Measurements from ENCODE around the gene APOBEC3A. TPM values are rescaled to one million over a fixed set of nuclear protein-coding genes. Genes with fewer than 3 reads are reported as not detected.

The APOBEC3A gene
- total and polyA plus RNA-seq, 9 donors, result 0.10 to 1.2 (median 0.64) TPM; not detected in 4

DNA sequence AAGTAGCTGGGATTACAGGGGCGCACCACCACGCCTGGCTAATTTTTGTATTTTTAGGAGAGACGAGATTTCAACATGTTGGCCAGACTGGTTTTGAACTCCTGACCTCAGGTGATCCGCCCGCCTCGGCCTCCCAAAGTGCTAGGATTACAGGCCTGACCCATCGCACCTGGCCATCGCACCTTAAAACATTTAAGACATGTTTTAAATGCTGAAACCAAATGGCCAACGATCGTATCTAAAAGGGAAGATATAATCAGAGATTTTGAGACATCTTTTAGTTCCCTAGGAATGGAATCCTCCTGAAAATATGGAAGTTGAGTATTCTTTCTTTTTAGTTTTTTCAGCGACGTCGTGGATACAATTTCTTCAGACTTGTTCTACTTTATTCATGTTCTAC lies 21.8 kb upstream of the APOBEC3A start:
- Histone ChIP-seq H3K4me3 (no peak overlapping the region), H3K4me1 (ENCODE audit: insufficient read depth) (no peaks in the 10 kb centered on the region), H3K27ac (no peak overlapping the region), H3K9me3 (no peaks in the 10 kb centered on the region), H3K27me3 (no peaks in the 10 kb centered on the region), H3K36me3 (no peaks in the 10 kb centered on the region)
- TF ChIP-seq POLR2A (IDR thresholded peaks at IDR 0.05), result no peak
- no peak for TF ChIP-seq CTCF (IDR thresholded peaks at IDR 0.05)
- no peak for TF ChIP-seq EP300 (IDR thresholded peaks at IDR 0.05)
- DNase-seq, result peak in 1 of 5 donors; percentile 14
- intact Hi-C loops (cut with DNase I), result loop anchor here in 1 of 4 donors (5.0 kb wide), 1 partner anchor 53 kb away; no protein-coding TSS in a partner anchor
- 91 to 96% (median 94%) methylated on average over 13 of the region's 13 CpGs for WGBS, 3 donors

DNA sequence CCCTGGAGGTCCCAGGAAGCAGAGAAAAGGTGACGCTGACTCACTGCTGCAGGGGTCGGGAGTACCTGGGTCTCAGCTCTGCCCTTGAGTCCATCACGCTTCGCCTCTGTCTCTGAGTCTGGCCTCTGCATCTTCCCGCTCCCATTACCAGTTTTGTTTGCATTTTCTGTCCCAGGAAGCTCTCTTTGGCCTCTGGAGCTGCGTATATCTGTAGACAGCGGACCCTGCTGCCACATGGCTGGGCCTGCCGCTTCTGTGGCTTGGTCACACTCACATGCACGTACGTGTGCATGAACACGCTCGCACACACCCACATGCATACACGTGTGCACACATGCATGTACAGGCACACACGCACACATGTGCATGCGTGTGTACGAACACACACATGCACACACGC lies 20.8 kb upstream of the APOBEC3A start:
- Histone ChIP-seq H3K27ac (no peak overlapping the region), H3K4me1 (ENCODE audit: insufficient read depth) (no peaks in the 10 kb centered on the region), H3K27me3 (no peaks in the 10 kb centered on the region), H3K4me3 (no peak overlapping the region), H3K9me3 (no peaks in the 10 kb centered on the region), H3K36me3 (no peaks in the 10 kb centered on the region)
- intact Hi-C loops (cut with DNase I), result loop anchor here in 1 of 4 donors (5.0 kb wide), 1 partner anchor 54 kb away; no protein-coding TSS in a partner anchor
- TF ChIP-seq CTCF (IDR thresholded peaks at IDR 0.05) (no peak), POLR2A (IDR thresholded peaks at IDR 0.05) (no peak), EP300 (IDR thresholded peaks at IDR 0.05) (no peak)
- 72 to 91% (median 79%) methylated on average over 17 of the region's 17 CpGs for WGBS, 3 donors
- DNase-seq, result peak in 1 of 5 donors; percentile 12

- no peak for DNase-seq
- no peaks in the 10 kb centered on the region for H3K36me3 ChIP-seq
- H3K27ac ChIP-seq, result no peak overlapping the region
- no peaks in the 10 kb centered on the region for H3K4me1 ChIP-seq (ENCODE audit: insufficient read depth)
- intact Hi-C loops (cut with DNase I), result loop anchor here in 1 of 4 donors (5.0 kb wide), 1 partner anchor 55 kb away; no protein-coding TSS in a partner anchor
- 89 to 95% (median 91%) methylated on average over 4 of the region's 4 CpGs for WGBS, 3 donors
- no peaks in the 10 kb centered on the region for H3K9me3 ChIP-seq
- no peak overlapping the region for H3K4me3 ChIP-seq
- no peak for TF ChIP-seq POLR2A (IDR thresholded peaks at IDR 0.05)
- TF ChIP-seq CTCF (IDR thresholded peaks at IDR 0.05), result no peak
- TF ChIP-seq EP300 (IDR thresholded peaks at IDR 0.05), result no peak
- no peaks in the 10 kb centered on the region for H3K27me3 ChIP-seq
Observed at GRCh38 chr22:38937036-38937435, 20.4 kb upstream of the APOBEC3A start.

DNA sequence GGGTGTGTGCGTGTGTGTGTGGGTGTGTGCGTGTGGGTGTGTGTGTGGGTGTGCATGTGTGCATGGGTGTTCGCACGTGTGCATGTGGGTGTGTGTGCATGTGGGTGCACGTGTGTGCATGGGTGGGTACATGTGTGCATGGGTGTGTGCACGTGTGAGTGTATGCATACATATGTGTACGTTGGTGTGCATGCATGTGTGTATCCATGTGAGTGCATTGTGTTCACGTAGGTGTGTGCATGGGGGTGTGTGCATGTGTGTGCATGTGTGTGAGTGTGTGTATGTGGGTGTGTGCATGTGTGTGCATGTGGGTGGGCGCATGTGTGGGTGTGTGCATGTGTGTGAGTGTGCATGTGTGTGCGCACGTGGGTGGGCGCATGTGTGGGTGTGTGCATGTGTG lies 19.9 kb upstream of the APOBEC3A start:
- no peak for DNase-seq
- H3K27ac ChIP-seq, result no peak overlapping the region
- intact Hi-C loops (cut with DNase I), result loop anchor here in 1 of 4 donors (5.0 kb wide), 1 partner anchor 55 kb away; no protein-coding TSS in a partner anchor
- no peak overlapping the region for H3K4me3 ChIP-seq
- H3K9me3 ChIP-seq, result no peaks in the 10 kb centered on the region
- no peaks in the 10 kb centered on the region for H3K4me1 ChIP-seq (ENCODE audit: insufficient read depth)
- no peaks in the 10 kb centered on the region for H3K36me3 ChIP-seq
- 83 to 93% (median 85%) methylated on average over 12 of the region's 12 CpGs for WGBS, 3 donors
- no peak for TF ChIP-seq EP300 (IDR thresholded peaks at IDR 0.05)
- no peak for TF ChIP-seq POLR2A (IDR thresholded peaks at IDR 0.05)
- TF ChIP-seq CTCF (IDR thresholded peaks at IDR 0.05), result no peak
- H3K27me3 ChIP-seq, result no peaks in the 10 kb centered on the region
